H1 (cell line): ENCODE measurements around the gene CCDC13. TPM values are rescaled to one million over a fixed set of nuclear protein-coding genes. Genes with fewer than 3 reads are reported as not detected.

Experiments
- BACH1 ChIP-seq: IDR thresholded peaks from 2 replicates; pipeline ENCODE4 v1.6.1; 2012; ENCODE audit warnings: low read length, improper control_type of control experiment
- BRCA1 ChIP-seq: IDR thresholded peaks from 2 replicates; pipeline ENCODE4 v1.6.1; 2012; ENCODE audit warnings: low read depth, low read length, improper control_type of control experiment
- CHD7 ChIP-seq: fragments of 300-600 bp; sonication (generic); IDR thresholded peaks from 2 replicates; pipeline ENCODE4 v1.7.1; 2012; ENCODE audit warnings: low read length, moderate library complexity, mild to moderate bottlenecking, inconsistent platforms; ENCODE audit not compliant: insufficient replicate concordance
- FOSL1 ChIP-seq: IDR thresholded peaks from 2 replicates; pipeline ENCODE4 v1.6.1; 2011; ENCODE audit warnings: mild to moderate bottlenecking, low read depth, low read length, moderate library complexity; ENCODE audit not compliant: insufficient read depth
- HDAC6 ChIP-seq: IDR thresholded peaks from one replicate; pipeline ENCODE4 v1.7.1; 2012; ENCODE audit warnings: low read depth, mild to moderate bottlenecking, inconsistent platforms, low read length, moderate library complexity
- JUND ChIP-seq: IDR thresholded peaks from 2 replicates; pipeline ENCODE4 v1.6.1; 2011; ENCODE audit warnings: mild to moderate bottlenecking, improper control_type of control experiment, low read length
- polyA plus RNA-seq, 7 experiments: library from polyadenylated mRNA; depleted of rRNA in 3 of 7; stranded (reverse) in 5 of 7; unstranded in 2 of 7; fragments of >200 nt in 5 of 7; fragments of 200-250 nt in 2 of 7; gene quantifications; 1 replicate in 5 of 7; 2 replicates in 1 of 7; 4 replicates in 1 of 7; pipeline versions ENCODE4 v1.2.1 to v1.2.3, GENCODE V29; 2011 to 2013; ENCODE audit warnings: missing spikeins in 2 of 7, mixed read lengths in 2 of 7
- total RNA-seq: library from RNA; stranded (reverse); fragmentation: NEBNext Ultra II Directional; extraction: Animal tissue kit (Norgen Biotek cat#: 25700); gene quantifications from 2 replicates; pipeline ENCODE4 v1.2.1, GENCODE V29; 2021

The CCDC13 gene
- total and polyA plus RNA-seq, 2 of the 8 experiments (the other 6 are each of a cell fraction or from before 2014, with no cell fraction given), result 0.06 TPM; not detected in 1

- TF ChIP-seq CHD7 (no peak), BACH1 (no peak), JUND (peak; percentile 86), BRCA1 (no peak), FOSL1 (no peak), HDAC6 (no peak)
These were observed 27.1 kb downstream of the CCDC13 start (continued) for GRCh38 chr3:42745776-42746454.
